Brain pericyte (primary cell): ENCODE measurements around the gene TAC1.
"Not testable (repeated sequence)": the region's sequence is repeated elsewhere in the genome, so short reads cannot be mapped to it uniquely, and the experiment has no call there.

Experiments used
- DNase-seq: peaks from one replicate; pipeline ENCODE4 v3.0.0-alpha.2; 2012; ENCODE audit warnings: low read depth, low spot score

Gene TAC1, protein sequence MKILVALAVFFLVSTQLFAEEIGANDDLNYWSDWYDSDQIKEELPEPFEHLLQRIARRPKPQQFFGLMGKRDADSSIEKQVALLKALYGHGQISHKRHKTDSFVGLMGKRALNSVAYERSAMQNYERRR

DNA sequence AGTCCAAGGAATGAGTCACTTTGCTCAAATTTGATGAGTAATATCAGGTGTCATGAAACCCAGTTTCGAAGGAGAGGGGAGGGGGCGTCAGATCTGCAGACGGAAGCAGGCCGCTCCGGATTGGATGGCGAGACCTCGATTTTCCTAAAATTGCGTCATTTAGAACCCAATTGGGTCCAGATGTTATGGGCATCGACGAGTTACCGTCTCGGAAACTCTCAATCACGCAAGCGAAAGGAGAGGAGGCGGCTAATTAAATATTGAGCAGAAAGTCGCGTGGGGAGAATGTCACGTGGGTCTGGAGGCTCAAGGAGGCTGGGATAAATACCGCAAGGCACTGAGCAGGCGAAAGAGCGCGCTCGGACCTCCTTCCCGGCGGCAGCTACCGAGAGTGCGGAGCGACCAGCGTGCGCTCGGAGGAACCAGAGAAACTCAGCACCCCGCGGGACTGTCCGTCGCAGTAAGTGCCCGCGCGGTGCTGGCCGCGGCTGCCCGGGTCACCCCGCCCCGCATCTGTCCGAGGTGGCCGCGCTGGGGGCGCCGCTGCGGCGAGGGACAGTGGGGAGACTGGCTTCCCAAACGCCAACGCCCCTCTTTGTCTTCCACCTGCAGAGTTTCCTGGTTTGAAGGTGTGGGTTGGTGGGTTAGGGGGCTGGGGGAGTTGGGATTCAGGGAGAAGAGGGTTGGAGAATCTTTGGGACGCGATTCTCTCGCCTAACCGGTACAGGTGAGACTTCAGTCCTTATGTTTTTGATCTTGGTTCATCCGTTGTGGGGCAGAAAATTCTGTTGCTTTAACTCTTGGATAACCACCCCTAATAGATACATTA, at the start of gene TAC1:
TAC1 (plus strand) TSS at position 351 of the 829 bp plus-strand sequence. CDS start 527 bp downstream, outside the sequence.
- no peak for DNase-seq

DNA sequence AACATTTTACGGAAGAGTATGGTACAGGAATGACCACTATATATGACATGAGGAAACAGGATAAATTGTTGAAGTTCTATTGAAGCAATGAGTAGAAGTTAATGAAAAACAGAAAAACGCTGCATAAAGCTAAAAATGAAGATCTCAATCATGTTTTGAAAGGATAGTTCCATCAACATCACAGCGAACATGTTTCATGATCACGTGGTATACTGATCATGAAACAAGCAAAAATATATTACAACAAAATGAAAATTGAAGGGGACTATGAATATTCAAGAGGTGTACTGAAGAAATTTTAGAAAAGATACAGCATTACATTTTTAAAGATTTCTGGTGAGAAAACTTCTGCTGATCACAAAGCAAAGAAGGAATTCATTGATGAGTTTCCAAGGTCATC, 45.9 kb upstream of the TAC1 start:
- no peak for DNase-seq

DNA sequence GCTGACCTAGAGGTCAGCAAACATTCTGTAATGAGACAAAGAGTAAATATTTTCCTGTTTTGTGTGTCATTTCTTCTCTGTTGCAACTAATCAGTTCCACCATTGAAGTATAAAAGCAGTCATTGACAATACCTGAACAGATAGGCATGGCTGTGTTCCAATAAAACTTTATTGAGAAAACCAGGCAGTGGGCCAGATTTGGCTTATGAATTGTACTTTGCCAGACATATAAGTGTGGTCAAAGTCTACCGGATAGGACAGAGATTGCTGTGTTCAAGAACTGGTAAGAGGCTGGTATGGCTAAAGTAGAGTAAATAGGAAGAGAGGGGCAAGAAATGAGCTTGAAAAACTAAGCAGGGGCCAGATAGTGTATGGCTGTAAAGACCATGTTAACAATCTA, 38.3 kb upstream of the TAC1 start:
- DNase-seq = no peak

DNA sequence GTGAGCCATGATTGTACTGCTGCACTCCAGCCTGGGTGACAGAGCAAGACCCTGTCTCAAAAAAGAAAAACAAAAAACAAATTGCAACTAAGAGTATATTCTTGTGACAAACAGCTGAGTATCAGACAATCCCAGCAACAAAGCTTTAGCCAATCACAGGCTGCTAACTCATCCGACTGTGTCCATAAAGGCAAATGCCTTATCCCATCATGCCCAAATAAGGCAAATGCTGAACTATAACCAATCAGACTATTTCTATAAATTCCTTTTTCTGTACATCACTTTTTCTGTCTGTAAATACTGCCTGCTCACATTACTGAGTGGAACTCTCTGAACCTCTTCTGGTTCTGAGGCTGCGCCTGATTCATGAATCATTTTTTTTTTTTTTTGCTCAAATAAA, 37.5 kb upstream of the TAC1 start:
- no peak for DNase-seq

DNA sequence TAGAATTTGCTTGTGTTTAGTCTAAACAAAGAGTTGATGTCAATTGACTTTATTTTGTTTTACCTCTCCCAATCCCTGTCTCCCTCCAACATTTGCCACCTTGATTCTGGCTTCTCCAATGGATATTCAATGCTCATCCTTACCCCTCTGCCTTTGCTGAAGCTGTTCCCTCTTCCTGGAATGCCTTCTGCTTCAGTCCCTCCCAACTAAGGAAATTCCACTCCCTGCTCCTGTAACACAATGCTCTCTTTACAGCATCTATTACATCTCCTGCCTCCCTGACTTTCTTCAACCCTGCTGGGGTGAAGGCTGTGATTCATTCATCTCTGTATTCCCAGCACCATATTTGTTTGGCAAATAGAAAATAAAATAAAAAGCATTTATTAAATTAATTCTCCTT, 34.5 kb upstream of the TAC1 start:
- no peak for DNase-seq

DNA sequence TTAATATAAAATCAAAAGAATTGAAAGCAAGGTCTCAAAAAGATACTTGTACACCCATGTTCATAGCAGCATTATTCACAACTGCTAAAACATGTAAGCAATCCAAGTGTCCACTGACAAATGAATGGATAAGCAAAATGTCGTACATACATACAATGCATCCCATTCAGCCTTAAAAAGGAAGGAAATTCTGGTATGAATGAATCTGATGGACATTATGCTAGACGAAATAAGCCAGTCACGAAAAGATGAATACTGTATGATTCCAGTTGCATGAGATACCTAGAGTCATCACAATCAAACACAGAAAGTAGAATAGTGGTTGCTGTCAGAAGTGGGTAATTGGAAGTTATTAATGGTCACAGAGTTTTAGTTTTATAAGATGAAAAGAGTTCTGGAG, 9.5 kb upstream of the TAC1 start:
- DNase-seq = no peak

DNA sequence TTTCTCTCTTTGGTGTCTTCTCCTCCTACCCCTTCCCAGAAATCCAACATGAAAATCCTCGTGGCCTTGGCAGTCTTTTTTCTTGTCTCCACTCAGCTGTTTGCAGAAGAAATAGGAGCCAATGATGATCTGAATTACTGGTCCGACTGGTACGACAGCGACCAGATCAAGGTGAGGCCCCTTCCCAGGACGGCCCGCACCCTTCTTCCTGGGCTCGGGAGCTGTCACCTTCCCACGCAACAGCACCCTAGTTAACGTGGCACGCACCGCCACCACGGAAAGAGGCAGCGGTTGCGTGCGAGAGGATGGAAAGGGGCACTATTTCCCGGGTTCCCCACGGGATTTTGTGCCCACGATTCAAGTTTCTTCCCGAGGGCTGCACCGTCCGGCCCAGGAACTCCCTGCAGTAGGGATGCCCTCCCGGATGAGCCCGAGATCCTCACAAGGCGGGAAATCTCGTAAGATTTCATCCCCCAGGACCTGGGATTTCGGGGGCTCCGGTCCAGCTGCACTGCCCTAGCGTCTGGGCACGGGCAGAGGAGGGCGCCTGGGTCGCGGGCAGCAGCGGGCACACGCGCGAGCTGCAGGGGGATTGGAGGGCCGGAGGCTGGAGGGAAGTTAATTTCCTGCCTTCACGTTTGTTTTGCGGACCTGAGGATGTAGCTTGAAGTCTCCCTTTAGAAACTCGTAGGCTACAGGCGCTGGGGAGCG, 834 bp downstream of the TAC1 start:
- no peak for DNase-seq

DNA sequence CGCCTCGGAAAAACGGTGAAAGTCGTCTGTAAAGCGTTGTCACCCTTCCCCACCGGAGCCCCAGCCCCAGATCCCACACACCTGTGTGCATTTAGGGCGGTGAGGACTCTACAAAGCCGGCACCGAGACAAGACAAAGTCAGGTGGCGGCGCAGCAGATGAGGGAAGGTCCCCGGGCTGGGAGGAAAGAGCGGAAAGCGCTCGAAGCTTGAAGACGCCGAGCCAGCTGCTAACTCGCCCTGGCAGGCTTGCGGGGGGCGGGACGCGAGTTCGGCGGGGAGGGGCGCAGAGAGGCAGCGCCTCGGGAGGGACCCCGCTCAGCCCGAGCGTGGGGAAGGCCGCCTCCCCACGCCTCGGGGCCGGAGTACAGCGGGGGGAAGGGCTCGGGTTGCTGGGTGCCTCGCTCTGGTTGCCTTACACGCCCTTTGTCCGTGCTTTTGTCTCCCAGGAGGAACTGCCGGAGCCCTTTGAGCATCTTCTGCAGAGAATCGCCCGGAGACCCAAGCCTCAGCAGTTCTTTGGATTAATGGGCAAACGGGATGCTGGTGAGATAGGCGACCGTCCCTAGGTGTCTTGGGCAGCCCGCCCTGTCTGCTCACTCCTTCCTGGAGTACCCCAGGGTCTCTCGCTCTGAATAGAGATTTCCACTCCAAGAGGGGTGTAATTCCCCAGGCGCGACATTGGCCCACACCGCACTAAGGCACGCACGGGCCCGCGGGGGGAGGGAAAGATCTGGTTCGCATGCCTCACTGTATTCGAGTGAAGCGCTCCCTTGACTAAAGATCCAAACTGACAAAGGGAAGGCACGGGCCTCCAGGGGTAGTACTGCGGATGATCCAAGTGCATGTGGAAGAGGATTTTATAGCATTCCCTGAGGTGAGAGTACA, 1.6 kb downstream of the TAC1 start:
- DNase-seq = no peak

DNA sequence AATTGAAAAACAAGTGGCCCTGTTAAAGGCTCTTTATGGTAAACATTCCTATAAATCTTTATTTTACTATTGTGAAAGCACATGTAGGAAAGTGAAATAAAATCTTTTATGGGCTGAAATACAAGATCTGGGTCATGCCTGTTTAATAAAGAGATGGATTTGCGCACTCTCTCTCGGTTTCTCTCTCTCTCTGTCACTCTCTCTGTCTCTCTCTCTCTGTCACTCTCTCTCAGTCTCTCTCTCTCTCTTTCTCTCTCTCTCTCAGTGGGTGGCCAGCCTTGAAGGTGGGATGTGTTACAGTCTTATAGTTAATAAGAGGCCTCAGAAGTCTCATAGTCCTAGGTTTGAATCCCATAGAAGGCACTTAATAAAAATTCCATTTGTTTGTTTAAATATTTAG, 2.4 kb downstream of the TAC1 start:
- no peak for DNase-seq

DNA sequence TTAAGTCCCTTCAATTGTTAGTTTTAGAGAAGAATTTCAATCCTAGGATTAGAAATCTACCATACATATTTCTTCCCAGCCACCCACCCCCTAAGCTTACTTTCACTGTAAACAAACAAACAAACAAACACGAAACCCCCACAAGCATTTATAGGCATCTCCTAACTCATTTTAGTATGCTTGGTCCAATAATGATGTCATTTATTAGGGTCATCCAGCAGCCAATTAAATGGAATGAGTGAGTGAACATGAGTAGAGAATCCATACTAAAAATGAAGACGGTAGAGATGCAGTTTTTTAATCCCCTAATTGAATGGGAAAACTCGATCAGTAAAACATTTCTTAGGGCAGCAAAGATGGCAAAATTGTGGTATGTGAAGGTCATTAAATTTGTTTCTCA, 3.2 kb downstream of the TAC1 start:
- no peak for DNase-seq

DNA sequence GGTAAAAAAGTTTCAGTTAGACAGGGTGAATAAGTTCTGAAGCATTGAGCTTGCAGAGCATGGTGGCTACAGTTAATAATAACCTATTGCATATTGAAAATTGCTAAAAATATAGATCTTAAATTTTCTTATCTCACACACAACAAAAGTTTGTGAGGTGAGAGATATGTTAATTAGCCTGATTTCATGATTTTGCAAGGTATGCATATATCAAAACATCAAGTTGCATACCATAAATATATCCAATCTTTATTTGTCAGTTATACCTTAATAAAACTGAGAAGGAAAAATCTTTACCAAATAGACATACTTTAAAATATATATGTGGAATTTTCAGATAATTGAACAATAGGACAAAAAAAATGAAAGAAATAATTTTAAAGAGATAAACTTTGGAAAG, 16.6 kb downstream of the TAC1 start:
- no peak for DNase-seq

DNA sequence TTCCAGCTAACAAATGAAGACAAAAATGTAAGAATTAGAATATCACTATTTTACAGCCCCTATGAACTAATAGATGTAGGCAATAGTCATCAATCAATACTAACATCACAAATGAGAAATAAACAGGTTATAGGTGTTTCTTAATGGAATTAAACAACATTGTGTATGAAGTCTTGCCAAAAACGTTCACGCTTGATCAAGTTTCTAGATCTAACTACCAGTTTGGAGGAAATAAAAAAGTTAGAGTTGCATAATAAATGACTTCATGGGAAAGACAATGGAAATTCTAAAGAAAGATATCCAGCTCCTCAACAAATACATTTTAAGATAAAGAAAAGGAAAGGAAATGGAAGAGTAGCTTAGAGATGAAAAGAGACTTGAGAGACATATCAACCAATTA, 19.7 kb downstream of the TAC1 start:
- no peak for DNase-seq

DNA sequence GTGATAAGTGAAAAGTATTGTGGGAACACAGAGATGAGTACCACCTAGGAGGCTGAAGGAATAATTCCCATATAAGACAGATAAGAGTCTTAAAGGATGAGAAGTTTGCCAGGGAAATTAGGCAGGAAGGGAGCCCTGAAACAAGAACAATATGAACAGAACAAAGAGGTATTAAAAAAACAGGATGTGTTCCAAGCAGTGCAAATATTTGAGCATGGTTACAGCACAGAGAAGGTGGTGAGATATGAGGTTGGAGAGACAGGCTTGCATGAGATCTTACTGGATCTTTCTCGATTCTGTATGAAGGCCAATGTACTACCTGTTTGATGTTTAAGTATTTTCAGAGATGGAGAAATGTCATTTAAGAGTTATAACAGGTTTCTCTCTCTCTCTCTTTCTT, 20.3 kb downstream of the TAC1 start:
- no peak for DNase-seq

DNA sequence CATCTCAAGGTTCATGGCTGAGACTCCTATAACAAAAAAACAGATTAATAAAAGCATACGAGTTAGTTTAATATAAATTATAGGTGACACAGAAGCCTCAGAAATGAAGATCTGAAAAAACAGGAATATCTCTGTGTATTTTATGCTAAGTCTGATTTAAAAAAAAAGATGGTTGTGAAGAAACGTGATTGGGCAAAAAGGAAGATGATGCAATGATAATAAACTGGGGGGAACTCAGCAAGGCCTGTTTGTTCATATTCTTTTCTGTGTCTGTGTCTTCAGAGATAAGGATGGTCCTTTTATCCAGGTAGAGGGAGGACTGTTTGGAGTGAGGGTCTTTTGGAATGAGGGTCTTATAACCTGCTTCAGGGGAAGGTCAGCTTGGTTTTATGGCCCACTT, 25.9 kb downstream of the TAC1 start:
- no peak for DNase-seq

DNA sequence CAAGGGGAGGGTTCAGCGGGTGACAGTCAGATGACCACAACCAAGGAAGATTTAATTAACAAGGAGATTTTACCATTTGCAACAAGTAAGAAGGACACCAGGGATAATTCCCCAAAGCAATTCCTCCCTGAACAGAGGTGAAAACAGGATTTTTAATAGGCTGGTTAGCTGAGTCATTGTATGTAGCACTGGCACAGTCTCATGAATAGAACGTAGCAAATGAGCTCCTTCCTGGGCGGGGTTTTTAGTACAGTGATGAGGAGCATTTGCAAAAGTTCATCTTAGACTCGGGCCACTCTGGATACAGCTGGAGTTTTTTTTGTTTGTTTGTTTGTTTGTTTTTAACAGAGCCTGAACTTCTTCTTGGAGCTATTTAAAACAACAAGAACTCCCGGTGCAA, 39.0 kb downstream of the TAC1 start:
- no peak for DNase-seq

DNA sequence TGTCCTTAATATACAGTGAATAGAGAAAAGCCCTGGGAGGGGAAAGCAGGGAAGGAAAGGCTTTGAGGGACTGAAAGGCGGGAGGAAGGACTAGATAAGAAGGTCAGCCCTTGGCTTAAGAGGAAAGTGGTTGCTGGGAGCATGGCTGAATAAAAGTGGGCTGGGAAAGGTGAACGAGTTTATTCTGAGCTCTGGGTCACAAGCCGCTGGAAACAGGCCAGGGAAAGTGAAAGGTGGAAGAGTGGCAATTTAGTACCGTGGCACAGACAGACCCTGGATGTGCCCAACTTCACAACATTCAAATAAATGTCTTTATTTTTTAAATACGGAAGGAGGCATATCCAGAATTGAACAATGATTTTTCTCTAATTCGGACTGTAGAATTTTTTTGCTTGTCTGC, 39.7 kb downstream of the TAC1 start:
- DNase-seq = no peak

DNA sequence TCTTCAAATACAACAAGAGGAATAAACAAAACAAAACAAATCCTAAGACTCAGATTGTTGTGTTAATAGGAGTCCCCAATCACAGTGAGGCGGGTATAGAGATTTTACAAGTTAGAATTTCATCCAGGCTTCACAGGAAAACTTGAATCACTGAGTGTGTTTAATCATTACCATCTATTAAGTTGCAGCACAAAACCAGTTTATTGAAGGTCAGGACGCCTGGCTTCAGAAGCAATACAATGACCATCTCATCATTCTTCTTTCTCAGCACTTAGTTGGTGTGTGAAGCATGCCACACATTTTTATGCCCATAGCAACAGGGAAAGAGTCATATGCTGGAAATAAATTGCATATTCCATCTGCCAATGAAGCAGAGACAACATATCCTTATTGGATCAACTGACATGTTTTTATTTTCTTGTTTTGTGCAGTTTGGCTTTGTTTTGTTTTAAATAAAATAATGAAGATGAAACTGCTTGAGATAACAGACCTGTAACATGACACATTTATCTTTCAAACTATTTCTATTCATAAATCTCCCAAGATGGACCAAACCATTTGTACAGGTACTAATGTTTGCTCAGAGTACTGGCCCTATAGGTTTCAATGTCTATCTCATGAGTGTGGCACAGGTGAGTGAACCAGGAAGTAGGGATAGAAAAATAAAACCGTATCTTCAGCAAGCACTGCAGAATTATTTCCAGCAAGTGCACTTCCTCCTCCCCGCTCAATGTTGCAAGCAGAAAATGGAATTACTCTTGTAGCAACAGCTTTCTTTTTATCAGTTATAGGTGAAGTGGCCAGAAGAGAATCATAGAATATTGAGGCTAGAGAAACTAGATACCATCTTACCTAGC, 40.4 kb downstream of the TAC1 start:
- DNase-seq = no peak

DNA sequence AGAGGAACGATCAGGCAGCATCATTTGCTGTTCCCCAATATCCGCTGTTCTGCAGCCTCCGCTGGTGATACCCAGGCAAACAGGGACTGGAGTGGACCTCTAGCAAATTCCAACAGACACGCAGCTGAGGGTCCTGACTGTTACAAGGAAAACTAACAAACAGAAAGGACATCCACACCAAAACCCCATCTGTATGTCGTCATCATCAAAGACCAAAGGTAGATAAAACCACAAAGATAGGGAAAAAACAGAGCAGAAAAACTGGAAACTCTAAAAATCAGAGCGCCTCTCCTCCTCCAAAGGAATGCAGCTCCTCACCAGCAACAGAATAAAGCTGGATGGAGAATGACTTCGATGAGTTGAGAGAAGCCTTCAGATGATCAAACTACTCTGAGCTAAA, 54.5 kb downstream of the TAC1 start:
- not testable (repeated sequence) for DNase-seq
